Posterior cingulate gyrus (tissue), 11 donors: ENCODE data around the gene SV2A.

ENCODE experiments used
- DNase-seq, 10 donors: peaks; one replicate each; pipeline versions ENCODE4 v3.0.0 to v3.0.0-alpha.2; 2020 to 2021; ENCODE audit warnings: mixed read lengths in 3 of 10
- intact Hi-C: fragments of 100-400 bp; cut with DNase I; formaldehyde crosslinking; loops from one replicate; pipeline ENCODE4 v1.15.1; 2023

The SV2A gene

DNA sequence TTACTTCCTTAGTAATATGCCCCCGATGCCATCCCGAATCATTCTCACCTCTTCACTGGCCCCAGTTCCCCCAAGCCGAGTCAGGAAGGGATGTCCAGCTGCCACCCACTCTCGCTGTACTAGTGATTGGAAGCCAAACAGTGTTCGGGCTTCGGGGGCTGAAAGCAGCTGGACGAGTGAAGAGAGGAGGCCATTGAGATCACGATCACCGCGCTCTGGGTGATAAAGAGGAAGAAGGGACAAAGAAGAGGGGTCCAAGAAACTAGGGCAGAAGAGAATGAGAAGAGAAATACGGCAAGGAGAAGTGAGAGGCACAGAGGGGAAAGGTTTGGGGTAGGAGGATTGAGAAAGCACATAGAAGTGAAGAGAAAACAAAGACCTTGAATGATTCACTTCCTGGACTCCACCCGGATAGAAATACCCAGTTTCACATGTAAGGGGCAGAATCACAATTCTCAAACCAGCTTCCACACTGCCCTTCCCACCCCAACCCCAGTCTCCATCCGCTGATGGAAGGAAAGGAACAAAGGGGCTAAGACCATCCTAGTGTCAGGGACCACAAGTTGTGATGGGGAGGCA, 13.7 kb upstream of the SV2A start:
- peak in 1 of 10 donors; percentile 22 for DNase-seq
- intact Hi-C loops = loop anchor here (5.0 kb wide), 1 partner anchor 34 kb away; the partner anchor contains the start of gene BOLA1

DNA sequence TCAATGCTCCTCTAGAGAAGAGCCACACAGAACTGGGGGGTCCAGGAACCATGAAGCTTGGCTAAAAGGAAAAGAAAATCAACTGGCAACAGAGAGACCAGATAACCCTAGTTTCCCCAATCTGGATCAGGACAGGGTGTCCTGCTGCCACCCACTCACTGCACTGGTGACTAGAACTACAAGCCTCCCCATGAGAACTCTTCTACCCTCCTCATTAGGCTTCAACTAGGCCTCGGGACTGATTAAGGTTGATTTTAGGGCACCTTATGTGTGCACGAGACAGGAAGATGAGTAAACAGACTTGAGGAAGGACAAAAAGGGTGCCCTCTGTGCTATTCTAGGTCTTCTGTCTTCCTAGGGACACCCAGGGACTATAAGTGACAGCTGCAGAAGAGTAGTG, 12.2 kb upstream of the SV2A start:
- no peak for DNase-seq
- intact Hi-C loops = loop anchor here (5.0 kb wide), 1 partner anchor 33 kb away; the partner anchor contains the start of gene BOLA1

DNA sequence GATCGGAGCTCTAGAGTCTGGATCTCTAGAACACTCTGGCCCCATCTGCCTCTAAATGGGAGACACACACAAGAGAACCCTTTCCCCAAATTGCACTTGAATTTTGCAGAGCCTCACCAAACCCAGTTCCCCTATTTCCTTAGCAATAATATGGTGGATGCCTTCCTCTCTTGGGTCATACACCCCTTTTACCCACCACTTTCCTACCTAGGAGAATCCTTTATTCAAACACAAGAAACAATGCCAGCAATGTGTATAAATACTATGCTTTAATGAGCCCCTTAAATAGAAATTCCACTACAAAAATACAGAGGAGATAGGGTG, 10.7 kb upstream of the SV2A start:
- intact Hi-C loops = no loop called here
- no peak for DNase-seq

DNA sequence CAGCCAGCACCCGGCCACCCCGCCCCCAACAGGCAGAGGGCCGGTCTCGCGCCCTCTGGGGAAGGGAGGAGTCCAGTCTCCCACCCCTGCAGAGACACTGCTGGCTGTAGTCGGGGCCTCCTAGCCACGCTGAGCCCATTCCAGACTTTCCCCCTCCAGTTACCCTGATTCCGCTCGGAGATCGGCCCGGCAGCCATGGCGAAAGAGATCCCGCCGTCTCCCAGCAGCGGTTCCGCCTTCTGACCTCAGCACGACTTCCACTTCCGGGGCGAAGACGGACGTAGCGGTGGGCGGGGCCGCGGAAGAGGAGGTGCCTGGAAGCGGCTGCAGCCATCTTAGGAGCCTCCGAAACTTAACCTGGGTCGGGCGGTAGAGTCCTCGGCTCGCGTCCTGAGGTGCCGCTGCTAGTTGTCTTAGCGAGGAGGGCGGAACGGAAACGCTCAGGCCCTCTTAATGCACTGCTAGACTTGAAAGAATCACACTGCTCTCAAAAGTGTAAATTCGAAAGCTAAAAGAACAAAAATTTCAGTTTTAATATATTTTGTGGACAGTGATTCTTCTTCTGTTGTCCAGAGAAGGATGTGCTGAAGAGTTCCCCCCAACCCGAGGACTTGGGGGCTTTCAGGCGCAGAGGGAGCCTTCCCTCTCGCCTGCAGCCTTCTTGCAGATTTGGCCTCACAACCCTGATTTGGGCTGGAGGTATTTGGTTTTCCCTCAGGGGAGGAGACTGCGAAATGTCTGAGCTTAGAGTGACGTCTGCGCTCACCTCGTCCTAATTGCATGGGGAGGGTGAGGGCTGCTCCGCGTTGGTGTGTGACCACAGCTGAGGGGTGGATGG, 10.1 kb upstream of the SV2A start, which contains the start of gene SF3B4:
SF3B4 (minus strand) TSS at position 241 of the 838 bp plus-strand sequence; CDS start at position 197, 44 bp downstream.
- peak; percentile 94 to 100 (median 98) for DNase-seq
- intact Hi-C loops = no loop called here

DNA sequence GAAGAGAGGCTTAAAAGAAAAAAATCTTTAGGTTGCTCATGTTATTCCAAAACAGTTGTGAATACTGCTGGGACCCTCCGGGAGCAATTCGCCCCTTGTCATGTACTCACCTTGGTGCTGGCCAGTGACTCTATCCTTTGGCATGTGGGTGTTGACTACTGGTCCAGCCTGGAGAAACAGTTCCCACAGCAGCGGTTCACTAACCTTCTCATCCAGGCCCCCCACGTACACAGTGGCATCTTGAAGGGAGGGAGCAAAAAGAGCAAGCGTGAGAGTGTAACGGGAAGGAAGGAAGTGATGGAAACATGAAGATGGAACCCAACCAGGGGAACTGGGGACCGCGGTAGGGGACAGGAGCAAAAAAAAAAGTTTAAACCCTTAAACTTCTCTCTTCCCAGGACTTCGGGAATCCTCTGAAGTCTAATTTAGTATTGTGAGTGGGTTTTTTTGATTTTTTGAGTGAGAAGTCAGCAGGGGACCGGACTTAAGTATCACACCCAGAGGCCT, 9.5 kb upstream of the SV2A start:
- no peak for DNase-seq
- intact Hi-C loops = no loop called here

DNA sequence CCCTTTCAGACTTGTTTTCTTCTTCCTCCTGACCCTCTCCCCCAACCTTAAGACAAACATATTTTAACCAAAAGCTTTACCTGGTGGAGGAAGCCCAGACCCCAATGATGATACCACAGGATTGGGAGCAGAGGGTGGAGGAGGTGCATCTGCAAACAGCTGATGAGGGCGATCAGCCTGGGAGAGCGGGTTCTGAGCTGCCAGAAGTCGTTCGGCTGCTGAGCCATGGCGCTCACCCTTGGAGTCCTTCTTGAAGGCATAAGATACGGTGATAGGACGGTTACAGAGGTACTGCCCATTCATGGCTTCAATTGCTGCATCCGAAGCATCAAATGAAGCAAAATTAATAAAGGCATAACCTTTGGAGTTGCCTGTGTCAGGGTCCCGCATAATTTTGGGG, 8.7 kb upstream of the SV2A start:
- intact Hi-C loops = no loop called here
- DNase-seq = no peak

DNA sequence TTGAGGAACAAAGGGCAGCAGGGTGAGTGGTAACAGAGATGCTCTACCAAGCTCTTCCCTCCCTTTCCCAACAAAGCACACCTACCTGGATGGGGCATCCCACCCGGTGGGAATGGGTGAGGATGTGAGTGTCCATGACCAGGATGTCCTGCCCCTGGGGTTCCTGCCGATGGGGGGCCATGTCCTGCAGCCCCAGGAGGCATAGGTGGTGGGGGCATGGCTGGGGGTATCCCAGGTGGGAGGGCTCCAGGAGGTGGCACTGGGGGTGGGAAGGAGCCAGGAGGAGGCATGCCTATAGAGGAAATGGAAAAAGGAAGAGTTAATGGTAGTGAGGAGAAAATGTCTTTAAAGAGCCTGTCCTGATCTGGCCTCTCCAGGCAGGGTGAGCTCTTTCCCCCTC, 8.1 kb upstream of the SV2A start:
- no peak for DNase-seq
- intact Hi-C loops = no loop called here

DNA sequence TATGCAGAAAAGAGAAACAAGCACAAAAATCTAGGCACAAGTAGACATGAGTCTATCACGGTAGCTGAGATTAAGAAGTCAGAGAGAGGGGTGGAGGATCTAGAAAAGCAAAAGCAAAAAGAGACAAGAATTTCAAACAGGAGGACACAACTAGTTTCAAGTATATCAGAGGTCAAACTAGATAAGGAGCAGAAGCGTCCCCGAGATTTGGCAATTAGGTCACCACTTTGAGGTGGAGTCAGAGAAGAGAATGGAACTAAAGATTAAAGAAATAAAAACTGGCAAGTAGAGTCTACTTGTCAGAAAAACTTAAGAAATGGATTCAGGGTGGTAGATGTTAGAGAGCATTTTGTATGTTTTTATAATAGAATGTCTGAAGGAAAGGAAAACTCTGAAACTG, 7.7 kb upstream of the SV2A start:
- no peak for DNase-seq
- intact Hi-C loops = no loop called here

DNA sequence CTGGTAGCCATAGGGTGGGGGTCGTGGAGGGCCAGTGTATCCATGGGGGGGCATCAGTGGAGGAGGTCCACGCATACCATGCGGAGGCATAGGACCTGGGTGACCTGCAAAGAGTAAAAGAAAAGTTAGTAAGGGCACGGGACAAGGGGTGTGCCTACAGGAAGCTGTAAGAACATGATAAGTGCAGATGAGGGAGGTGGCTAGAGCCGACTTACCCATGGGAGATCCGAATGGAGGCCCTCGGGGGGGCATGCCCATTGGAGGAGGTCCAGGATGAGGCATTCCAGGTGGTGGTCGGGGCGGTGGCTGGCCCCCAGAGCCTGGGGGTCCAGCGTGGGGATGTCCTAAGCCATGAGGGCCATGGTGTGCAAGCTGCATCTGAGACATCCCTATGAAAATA, 6.0 kb upstream of the SV2A start:
- intact Hi-C loops = no loop called here
- peak in 1 of 10 donors; percentile 76 for DNase-seq

DNA sequence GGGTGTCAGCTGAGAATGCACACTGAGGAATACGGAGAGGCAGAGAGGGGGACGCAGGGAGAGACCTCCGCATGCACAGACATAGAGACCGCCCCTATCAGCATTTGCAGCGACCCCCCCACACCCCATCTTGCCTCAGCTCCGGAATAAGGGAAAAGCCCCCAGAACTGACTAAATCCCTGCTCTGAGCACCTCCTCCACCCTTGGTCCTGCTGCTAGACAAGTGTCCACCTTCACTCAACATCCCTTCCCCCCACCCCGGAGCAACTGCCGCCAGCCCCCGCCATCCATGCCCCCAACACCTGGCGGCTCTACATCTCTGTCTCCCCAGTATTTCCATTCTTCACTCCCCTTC, 769 bp downstream of the SV2A start:
- intact Hi-C loops = no loop called here
- no peak for DNase-seq

DNA sequence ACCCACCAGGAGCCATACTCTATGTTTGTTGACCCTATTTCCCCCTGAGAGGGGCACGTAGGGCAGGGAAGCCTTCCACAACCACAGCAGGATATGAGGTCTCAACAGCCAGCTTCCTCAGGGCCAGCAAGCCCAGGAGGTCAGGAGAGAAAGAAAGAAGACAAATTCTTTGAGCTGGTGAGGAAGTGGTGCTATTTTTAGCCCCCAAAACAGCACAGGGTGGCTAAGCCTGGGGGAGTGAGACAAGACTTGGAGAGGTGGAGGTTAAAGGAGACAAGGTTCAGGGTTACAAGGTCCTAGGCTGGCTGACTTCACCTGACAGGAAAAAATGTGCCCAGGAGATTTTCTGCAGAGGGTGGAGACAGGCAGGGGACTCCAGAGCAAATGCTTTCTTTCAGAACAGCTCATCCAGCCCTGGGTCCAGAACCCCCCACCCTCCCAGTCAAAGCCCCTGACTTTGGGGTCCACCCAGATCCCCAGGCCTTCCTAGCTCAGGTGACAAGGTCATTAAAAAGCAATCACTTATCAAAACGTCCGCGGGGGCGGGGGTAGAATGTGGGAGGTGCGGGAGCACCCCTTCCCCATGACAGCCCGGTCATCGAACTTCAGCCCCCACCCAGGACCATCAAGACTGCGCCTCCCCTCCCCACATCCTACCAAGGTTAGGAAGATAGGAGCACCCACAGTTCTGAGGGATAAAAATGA, 1.3 kb downstream of the SV2A start:
- DNase-seq = no peak

DNA sequence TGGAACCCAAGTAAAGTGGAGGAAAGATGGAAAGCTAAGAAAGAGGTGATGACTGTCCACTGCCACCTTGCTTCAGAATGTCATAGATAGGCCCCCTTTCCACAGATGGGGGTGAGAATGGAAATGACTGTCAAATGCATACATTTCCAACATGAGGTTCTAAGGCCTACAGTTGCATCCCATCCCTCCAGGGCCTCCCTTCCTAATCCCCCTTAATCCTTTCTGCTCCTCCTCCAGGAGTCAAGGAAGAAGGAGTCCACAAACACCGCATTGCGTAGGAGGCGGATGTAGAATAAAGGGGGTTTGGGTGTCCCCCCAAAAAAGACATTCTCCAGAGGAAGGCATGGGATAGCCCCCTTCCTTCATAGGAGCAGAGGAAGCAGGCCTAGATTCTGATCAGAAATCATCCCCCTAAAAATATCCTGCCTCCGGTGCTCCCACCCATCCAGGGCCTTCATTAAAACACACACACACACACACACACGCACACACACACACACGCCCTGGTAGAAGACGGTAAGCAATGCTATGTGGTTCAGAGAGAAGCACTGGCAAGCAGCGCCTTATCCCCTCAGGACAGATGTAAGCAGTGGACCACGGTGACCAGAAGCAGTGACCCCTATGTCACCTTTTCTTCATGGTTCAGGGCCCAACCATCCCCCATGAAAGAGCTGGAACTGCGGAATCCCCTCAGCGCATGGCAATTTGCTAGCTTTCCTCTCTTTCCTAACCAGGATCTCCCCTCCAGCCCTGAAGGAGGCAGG, 2.0 kb downstream of the SV2A start:
- intact Hi-C loops = no loop called here
- no peak for DNase-seq

More for the DNA sequence above, 1.3 kb downstream of the SV2A start:
- intact Hi-C loops = no loop called here

DNA sequence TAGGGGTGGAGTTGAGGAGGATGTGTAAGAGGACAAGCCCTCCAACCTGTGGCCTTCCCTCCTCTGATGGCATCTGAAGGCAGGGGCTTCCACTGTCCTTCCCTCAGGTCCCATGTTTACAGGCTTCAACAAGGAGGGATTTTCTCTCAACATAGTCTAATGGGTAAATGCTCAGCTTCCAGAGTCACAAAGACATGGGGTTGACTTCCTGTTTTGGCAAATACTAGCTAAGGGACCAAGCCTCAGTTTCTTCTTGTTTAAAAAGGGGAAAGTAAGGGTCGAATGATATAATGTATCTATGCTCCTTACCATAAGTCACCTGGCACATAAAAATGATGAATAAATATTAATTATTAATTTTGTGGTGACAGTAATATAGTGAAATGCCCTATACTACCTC, 3.1 kb downstream of the SV2A start:
- DNase-seq = no peak
- intact Hi-C loops = no loop called here

DNA sequence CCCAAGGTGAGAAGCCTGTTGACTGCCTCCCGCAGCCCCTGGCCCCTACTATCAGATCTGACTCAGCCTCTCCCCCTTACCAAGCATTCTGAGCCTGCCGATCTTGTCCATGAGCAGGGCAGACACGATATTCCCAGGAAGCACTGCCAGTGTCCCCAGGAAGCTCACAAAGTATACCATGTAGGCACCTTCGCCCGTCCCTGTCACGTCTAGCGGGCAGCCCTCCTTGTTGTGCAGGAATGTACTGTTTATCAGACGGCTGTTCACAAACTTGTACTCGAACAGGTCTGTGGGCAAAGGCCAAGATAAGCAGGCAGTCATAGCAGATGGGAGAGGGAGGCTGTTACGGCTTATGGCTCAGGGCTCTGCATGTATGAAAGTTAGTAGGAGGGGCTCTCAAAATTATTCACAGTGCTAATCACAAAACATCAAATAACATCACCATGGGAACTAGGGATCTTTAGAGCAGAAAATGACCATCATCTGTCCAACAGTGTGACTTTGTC, 11.0 kb downstream of the SV2A start:
- intact Hi-C loops = no loop called here
- DNase-seq = no peak

DNA sequence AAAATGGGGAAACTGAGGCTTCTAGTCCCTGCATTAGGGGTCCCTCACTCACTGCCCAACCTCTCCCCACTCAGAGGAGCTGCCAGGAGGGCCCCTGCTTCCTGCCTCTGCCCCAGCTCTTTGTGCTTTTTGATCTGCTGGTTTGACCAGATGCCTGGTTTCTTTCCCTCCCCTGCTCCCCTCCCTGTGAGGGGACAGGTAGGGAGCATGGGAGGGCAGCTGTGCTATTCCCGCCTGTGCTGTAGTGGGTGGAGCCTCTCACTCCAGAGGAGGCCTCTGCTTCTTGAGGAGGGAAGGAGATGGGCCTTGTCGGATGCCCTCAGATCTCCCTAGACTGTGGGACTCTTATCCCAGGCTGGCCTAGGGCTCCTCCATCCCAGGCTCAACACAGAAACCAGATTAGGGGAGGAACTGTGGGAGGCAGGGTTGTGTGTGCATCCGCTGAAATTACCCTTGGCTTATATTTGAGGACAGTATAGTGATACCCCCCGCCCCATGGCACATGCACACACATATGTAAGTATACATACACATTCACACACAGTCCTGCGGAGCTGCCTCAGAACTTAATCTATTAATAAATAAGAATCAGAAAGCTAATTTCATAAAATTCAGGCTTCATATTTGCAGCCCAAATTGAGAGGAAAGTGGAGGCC, 13.7 kb downstream of the SV2A start:
- intact Hi-C loops = no loop called here
- no peak for DNase-seq

DNA sequence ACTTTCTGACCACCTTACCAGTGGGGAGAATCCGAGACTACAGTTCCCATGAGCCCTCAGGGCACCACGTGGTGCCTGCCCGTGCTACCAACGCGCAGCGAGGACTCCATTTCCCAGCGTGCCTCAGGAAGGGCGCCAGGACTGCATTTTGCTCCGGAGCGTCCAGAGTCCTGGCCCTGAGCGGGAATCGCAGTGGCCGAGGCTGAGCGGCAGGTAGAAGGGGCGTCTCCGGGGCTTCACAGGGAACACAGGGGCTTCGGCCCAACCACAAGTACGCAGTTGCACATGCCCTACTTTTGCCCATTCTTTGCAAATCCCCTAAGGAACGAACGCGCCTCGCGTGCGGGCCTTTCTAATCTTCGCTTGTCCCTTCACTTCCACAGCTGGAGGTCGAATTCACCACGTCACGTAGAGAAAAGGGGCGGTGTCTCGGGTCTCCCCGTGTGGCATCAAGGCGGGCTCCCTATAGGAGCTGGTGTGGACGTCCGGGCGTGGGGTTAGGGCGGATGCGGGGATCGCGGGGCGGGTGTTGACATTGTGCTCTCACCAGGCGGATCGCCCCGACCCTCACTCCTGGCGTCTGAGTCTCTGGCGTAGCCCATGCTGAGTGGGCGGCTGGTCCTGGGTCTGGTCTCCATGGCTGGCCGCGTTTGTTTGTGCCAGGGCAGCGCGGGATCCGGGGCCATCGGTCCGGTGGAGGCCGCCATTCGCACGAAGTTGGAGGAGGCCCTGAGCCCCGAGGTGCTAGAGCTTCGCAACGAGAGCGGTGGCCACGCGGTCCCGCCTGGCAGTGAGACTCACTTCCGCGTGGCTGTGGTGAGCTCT, 18.0 kb downstream of the SV2A start, which contains the start of gene BOLA1:
BOLA1 (plus strand) TSS at position 109 of the 825 bp plus-strand sequence; CDS start at position 601, 492 bp downstream.
- peak; percentile 92 to 99 (median 96) for DNase-seq
- intact Hi-C loops = loop anchor here (1.0 to 5.0 kb wide), 2 partner anchors 10 to 33 kb away; no protein-coding TSS in a partner anchor

DNA sequence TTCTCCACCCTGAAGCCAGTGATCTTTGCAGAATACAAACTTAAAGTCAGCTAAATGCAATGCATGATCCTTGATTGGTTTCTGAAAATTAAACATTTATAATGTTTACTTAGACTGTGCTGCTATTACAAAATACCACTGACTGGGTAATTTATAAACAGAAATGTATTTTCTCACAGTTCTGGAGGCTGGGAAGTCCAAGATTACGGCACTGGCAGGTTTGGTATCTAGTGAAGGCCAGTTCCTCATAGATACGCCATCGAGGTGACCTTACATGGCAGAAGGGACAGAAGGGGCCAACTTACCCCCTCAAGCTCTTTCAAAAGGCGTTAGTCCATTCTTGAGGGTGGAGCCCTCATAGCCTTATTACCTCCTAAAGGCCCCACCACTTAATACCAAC, 21.1 kb downstream of the SV2A start:
- intact Hi-C loops = loop anchor here (5.0 kb wide), 1 partner anchor 36 kb away; no protein-coding TSS in a partner anchor

DNA sequence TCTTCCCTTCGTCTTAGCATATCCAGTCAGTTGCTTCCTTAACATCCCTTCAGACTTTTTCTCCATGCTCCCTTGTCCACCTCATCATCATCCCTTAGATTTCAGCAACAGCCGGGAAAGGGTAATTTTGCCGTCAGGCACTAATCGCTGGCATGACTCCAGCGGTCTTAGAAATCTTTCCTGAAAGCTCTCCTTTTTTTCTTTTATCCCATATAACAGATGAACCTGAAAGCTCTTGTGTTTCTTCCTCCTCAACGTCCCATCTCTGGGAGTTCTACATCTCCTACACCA, 28.7 kb downstream of the SV2A start:
- intact Hi-C loops = loop anchor here (1.0 kb wide), 1 partner anchor 10 kb away; the partner anchor contains the start of gene BOLA1
- DNase-seq = no peak

More for the DNA sequence above, 21.1 kb downstream of the SV2A start:
- no peak for DNase-seq
